ENCODE measurements around the gene IFT172.

The IFT172 gene

GRCh38 chr2:27494284-27494943, 4.9 kb upstream of the IFT172 start:
- in situ Hi-C loops (cut with HindIII; ENCODE audit: low sequenced_read_pairs) = no loop called here

DNA sequence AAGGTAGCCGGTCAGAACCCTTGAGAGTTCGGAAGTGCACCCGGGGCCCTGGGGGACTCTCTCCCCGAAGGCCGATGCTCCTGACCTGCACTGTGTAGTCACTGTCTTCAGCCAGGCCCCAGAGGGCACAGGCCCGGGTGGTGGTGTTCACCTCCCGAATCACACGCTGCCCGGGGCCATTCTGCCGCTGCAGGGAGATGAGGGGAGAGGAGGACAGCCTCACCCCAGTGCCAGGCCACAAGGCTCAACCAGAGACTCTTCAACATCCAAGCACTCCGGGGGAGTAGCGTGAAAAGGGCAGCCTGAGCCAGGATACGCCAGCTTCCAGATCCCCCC, 4.4 kb upstream of the IFT172 start:
- in situ Hi-C loops (cut with HindIII; ENCODE audit: low sequenced_read_pairs) = no loop called here

DNA sequence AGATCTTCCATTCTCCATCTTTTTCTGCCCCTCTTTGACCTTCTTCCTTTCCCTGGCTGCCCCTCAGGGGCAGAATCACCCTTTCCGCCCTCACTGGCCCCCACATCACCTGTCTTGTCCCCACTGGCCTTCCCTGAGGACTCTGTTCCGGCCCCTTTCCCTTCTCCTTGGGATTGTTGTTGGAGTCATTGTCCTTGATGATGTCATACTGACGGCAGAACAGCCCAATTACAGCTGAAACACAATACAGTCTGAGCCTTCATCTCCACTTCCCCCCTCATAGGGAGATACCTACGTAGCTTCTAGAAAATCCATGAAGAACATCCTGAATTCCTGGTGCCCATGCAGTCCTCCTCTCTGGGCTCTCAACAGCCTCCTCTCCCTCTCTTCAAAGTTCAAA, 3.0 kb upstream of the IFT172 start:
- in situ Hi-C loops (cut with HindIII; ENCODE audit: low sequenced_read_pairs) = no loop called here

DNA sequence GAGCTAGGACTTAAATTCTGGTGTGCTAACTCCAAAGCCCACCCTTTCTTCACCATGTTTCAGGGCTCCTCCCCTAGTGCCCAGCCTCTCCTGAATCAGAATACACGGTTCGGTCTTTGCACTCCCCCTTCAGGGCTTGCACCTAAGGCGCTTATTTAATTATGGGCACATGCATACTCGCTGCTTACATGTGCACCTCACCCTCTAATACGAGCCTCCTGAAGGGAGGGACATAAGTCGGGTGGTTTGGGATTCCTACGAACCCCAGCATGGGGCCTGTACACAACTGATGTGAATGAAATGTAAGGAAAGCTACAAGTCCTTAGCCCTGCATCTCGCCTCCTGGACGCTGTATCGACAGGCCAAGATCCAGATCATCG, 435 bp downstream of the IFT172 start:
- in situ Hi-C loops (cut with HindIII; ENCODE audit: low sequenced_read_pairs) = no loop called here

GRCh38 chr2:27485496-27485895, 4.0 kb downstream of the IFT172 start:
- in situ Hi-C loops (cut with HindIII; ENCODE audit: low sequenced_read_pairs) = no loop called here

- in situ Hi-C loops (cut with HindIII; ENCODE audit: low sequenced_read_pairs) = no loop called here
These were observed 17.6 kb downstream of the IFT172 start for GRCh38 chr2:27471961-27472360.

DNA sequence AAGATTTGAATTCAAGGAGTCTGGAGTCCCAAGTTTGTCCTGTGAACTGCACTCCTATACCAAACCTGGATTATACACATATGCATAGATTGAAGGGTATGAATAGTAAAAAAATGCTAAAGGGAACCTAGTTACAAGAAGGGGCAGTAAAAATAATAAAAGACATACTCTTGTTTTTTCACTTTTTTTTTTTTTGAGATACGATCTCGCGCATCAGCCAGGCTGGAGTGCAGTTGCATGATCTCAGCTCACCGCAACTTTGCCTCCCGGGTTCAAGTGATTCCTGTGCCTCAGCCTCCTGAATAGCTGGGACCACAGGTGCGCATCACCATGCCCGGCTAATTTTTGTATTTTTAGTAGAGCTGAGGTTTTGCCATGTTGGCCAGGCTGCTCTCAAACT, 25.1 kb downstream of the IFT172 start:
- in situ Hi-C loops (cut with HindIII; ENCODE audit: low sequenced_read_pairs) = no loop called here

DNA sequence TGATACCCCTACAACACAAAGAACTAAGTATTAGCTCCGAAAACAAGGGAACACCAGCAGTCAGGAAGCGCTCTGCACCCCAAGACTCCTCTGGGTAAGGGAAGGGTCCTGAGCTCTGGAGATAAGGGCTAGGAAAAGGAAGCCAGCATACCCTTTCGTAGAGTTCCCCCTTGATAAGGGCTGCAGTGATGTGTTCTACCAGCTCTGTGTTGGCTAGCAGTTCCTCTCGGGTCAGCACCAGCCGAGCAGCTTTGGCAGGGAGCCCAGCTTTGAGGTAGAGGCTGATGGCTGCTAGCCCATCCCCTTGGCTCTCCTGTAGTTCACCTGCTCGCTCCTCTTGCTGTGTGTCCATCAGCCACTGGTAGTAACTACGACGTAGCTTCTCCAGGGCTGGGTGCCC, 28.4 kb downstream of the IFT172 start:
- in situ Hi-C loops (cut with HindIII; ENCODE audit: low sequenced_read_pairs) = no loop called here

DNA sequence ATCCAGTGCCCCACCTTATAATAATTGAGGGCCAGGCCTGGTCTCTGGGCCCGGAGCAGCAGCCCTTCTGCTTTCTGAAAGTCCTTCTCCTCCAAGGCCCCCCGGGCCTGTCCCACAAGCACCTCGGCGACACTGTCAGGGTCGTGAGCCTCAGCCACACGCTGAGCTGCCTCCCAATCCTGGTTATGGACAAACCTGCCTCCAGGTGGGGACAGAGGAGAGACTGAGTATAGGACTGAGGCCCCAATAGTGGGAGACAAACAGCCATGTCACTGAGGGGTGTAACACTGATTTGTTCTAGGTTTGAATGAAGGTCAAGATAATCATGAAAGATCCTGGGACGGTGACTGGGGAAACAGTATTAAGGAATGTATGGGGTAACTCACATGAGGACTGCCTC, 35.6 kb downstream of the IFT172 start:
- in situ Hi-C loops (cut with HindIII; ENCODE audit: low sequenced_read_pairs) = no loop called here

DNA sequence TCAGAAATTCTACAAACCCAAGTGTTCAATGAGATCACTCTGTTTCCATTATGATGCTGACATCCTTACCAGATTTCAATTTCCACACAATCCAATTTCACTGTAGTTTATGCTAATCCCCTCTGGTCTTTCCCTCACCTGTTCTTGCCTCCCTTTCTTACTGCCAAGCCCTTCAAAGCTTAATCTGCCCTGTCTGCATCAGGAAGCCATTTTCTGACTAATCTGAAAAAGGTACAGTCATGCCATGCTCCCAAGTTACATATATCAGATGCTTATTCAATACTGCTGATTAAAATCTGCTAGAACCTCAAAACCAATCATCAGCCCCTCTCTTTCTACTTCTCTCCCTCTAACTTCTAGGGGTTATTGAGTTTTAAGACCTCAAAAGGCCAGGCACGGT, 38.4 kb downstream of the IFT172 start:
- in situ Hi-C loops (cut with HindIII; ENCODE audit: low sequenced_read_pairs) = no loop called here

- in situ Hi-C loops (cut with HindIII; ENCODE audit: low sequenced_read_pairs) = no loop called here
These were observed 41.2 kb downstream of the IFT172 start for GRCh38 chr2:27448381-27448780.

DNA sequence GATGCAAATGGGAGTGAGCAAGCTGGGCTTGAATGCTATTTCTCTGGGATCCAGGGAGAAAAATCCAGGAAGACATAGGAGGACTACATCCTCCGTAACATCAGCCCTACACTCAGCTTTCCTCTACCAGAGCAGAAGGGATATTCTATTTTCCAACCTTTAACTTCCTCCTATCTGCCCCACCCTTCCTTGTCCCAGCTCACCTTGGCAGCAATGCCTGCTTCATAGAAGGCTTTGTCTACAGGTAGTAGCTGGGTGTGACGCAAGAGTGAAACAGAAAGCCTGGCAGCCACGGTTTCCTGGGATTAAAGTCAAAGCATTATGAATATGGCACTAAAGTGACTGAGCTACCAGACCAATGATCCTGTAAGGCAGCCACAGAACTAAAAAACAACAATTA, 43.5 kb downstream of the IFT172 start:
- in situ Hi-C loops (cut with HindIII; ENCODE audit: low sequenced_read_pairs) = no loop called here

- in situ Hi-C loops (cut with HindIII; ENCODE audit: low sequenced_read_pairs) = no loop called here
These were observed 43.9 kb downstream of the IFT172 start for GRCh38 chr2:27445615-27446014.

DNA sequence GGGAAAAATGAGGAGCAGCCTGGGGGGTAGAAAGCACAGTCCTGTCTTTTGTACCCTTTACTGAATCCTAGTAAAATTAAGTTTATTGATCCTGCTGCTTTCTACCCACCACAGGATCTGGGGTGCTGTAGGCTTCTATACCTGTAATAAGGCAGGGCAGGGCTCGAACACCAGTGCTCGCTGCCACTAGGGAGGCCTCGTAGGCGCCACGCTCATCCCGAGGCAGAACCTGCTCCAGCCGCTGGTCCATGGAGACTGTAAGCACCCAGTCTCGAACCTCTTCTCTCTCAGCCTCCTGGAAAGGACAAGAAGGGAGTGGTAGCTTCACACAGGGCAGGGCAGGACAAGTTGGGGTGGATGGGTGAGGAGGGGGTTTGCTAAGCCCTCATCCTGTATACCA, 44.4 kb downstream of the IFT172 start:
- in situ Hi-C loops (cut with HindIII; ENCODE audit: low sequenced_read_pairs) = no loop called here

GRCh38 chr2:27442920-27443282, 46.6 kb downstream of the IFT172 start:
- in situ Hi-C loops (cut with HindIII; ENCODE audit: low sequenced_read_pairs) = no loop called here

DNA sequence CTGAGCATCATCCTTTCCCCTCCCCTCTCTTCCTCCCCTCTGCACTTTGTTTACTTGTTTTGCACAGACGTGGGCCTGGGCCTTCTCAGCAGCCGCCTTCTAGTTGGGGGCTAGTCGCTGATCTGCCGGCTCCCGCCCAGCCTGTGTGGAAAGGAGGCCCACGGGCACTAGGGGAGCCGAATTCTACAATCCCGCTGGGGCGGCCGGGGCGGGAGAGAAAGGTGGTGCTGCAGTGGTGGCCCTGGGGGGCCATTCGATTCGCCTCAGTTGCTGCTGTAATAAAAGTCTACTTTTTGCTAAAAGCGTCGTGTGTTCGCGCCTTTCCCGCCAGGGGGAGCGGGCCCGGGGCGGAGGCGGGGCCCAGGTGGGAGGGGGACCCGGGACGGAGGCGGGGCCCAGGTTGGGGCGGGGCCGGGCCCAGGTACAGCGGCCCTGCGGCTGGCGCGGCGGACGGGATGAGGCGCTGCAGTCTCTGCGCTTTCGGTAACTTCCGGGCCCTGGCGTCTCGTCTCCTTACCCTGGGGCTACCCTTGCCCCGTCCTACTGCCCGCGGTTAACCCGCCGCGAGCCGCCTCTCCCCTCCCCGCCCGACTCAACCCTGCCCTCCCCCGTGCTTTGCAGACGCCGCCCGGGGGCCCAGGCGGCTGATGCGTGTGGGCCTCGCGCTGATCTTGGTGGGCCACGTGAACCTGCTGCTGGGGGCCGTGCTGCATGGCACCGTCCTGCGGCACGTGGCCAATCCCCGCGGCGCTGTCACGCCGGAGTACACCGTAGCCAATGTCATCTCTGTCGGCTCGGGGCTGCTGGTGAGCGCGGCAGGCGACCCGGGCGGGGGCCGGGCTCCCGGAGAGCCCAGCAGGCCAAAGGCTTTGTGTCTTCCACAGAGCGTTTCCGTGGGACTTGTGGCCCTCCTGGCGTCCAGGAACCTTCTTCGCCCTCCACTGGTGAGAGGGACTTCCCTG, 47.3 kb downstream of the IFT172 start, which contains the start of gene KRTCAP3:
Gene KRTCAP3, plus strand, starts transcription at position 424 of the 962 bp plus-strand sequence. Its CDS starts 32 bp downstream, at position 456.
- in situ Hi-C loops (cut with HindIII; ENCODE audit: low sequenced_read_pairs) = no loop called here

DNA sequence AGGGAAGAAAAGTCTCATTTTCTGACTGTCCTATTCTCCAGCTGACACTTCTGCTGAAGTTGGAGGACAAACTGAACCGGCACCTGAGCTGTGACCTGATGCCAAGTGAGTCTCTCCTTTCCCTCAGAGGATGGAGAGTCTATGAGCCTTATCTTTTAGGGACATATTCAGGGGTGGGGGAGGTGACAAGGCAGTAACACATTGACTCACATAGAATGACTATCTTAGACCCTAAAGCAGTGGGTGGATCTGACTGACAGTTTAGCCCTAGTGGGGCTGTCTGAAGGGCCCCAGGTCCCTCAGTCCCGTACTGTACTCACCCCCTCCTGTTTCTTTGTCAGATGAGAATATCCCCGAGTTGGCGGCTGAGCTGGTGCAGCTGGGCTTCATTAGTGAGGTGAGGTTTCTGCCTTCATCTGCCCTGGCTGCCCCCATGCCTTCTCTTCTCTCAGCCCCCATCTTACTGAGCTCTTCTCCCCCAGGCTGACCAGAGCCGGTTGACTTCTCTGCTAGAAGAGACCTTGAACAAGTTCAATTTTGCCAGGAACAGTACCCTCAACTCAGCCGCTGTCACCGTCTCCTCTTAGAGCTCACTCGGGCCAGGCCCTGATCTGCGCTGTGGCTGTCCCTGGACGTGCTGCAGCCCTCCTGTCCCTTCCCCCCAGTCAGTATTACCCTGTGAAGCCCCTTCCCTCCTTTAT, 48.2 kb downstream of the IFT172 start:
- in situ Hi-C loops (cut with HindIII; ENCODE audit: low sequenced_read_pairs) = no loop called here

DNA sequence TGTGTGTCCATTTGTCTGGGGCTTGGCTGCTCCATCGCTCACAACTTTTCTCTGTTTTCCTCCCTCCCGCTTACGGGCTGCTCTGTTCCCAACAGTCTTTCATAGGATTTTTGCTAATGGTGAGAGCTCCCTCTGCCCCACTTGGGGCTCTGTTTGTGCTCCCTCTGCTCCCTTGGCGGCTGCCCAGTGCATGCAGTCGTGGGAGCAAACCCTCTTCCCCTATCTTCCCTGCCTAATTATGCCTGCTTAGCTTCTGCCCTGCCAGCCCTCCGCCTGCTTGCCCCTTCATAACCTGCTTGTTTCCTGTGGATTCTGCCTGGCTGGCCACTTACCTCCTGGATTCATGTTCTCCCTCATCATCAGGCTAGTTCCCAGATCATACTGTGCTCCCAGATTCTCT, 53.9 kb downstream of the IFT172 start:
- in situ Hi-C loops (cut with HindIII; ENCODE audit: low sequenced_read_pairs) = no loop called here

DNA sequence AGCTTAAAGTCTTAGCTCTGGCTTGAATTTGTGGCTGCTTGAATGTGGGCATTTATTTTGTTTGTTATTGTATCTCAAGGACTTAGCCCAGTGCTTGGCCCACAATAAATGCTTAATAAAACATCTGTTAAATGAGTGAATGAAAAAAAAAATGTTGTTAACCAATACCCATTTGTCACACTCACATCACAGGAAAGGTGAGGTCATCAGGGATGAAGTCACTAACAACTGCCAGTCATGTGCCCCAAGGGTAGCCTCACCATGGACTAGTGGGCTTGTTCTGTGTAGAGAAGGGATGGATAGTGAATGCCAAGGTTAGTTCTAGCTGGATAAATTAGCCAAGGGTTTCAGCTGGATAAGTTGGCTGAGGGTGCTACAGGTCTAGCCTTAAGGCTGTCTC, 58.1 kb downstream of the IFT172 start:
- in situ Hi-C loops (cut with HindIII; ENCODE audit: low sequenced_read_pairs) = no loop called here

- in situ Hi-C loops (cut with HindIII; ENCODE audit: low sequenced_read_pairs) = no loop called here
These were observed 60.5 kb downstream of the IFT172 start for GRCh38 chr2:27428978-27429541.

GRCh38 chr2:27428213-27428977, 61.1 kb downstream of the IFT172 start, which contains the start of gene NRBP1:
NRBP1 (plus strand) TSS chr2:27428631; CDS start chr2:27433274, 4,643 bp downstream.
- in situ Hi-C loops (cut with HindIII; ENCODE audit: low sequenced_read_pairs) = no loop called here

Measured in endothelial cell of hepatic sinusoid (primary cell).